ENCODE results near the gene FAM170B.

FAM170B gene

GRCh38 chr10:49163741-49164140 lies 29.9 kb upstream of the FAM170B start:
- Histone ChIP-seq H3K27me3 (no peaks in the 10 kb centered on the region), H3K4me3 (no peak overlapping the region), H3K9me3 (no peaks in the 10 kb centered on the region), H3K4me1 (peaks cover 0 to 5% (median 0%) of the 10 kb centered on the region in 4 donors), H3K27ac (no peak overlapping the region), H3K36me3 (no peaks in the 10 kb centered on the region)
- TF ChIP-seq CTCF (IDR thresholded peaks at IDR 0.05) = no peak
- intact Hi-C loops (cut with DNase I; ENCODE audit: low total_unique reads) = loop anchor here (2.0 kb wide), 1 partner anchor 183 kb away; no protein-coding TSS in a partner anchor
- DNase-seq = no peak

- H3K4me3 ChIP-seq = no peak overlapping the region
- no peaks in the 10 kb centered on the region for H3K36me3 ChIP-seq
- intact Hi-C loops (cut with DNase I; ENCODE audit: low total_unique reads) = no loop called here
- no peak for DNase-seq
- no peaks in the 10 kb centered on the region for H3K27me3 ChIP-seq
- no peak for TF ChIP-seq CTCF (IDR thresholded peaks at IDR 0.05)
- H3K27ac ChIP-seq = no peak overlapping the region
- H3K4me1 ChIP-seq = peaks cover 0 to 5% (median 0%) of the 10 kb centered on the region in 4 donors
- no peaks in the 10 kb centered on the region for H3K9me3 ChIP-seq
Observed at GRCh38 chr10:49162761-49163310, 29.0 kb upstream of the FAM170B start.

- H3K27me3 ChIP-seq = peaks cover 0 to under 1% of the 10 kb centered on the region in 2 donors
- H3K4me3 ChIP-seq = no peak overlapping the region
- no peak for TF ChIP-seq CTCF (IDR thresholded peaks at IDR 0.05)
- H3K27ac ChIP-seq = no peak overlapping the region
- H3K36me3 ChIP-seq = no peaks in the 10 kb centered on the region
- no peak for DNase-seq
- H3K4me1 ChIP-seq = peaks cover 0 to 5% (median 0%) of the 10 kb centered on the region in 4 donors
- no peaks in the 10 kb centered on the region for H3K9me3 ChIP-seq
- intact Hi-C loops (cut with DNase I; ENCODE audit: low total_unique reads) = no loop called here
Observed at GRCh38 chr10:49162063-49162462, 28.2 kb upstream of the FAM170B start.

- no peaks in the 10 kb centered on the region for H3K9me3 ChIP-seq
- peaks cover 0 to 5% (median 0%) of the 10 kb centered on the region in 4 donors for H3K4me1 ChIP-seq
- intact Hi-C loops (cut with DNase I; ENCODE audit: low total_unique reads) = no loop called here
- TF ChIP-seq CTCF (IDR thresholded peaks at IDR 0.05) = peak; percentile 40 to 55
- no peak overlapping the region for H3K27ac ChIP-seq
- peaks cover 0 to 2% of the 10 kb centered on the region in 2 donors for H3K27me3 ChIP-seq
- no peak overlapping the region for H3K4me3 ChIP-seq
- DNase-seq = peak in 1 of 2 donors; percentile 16
- no peaks in the 10 kb centered on the region for H3K36me3 ChIP-seq
Observed at GRCh38 chr10:49161411-49161997, 27.7 kb upstream of the FAM170B start.

- Histone ChIP-seq H3K9me3 (no peaks in the 10 kb centered on the region), H3K4me1 (peaks cover 0 to 5% (median 0%) of the 10 kb centered on the region in 4 donors), H3K36me3 (no peaks in the 10 kb centered on the region), H3K4me3 (no peak overlapping the region), H3K27ac (no peak overlapping the region), H3K27me3 (peaks cover 0 to 2% of the 10 kb centered on the region in 2 donors)
- peak in 1 of 2 donors; percentile 5 for DNase-seq
- intact Hi-C loops (cut with DNase I; ENCODE audit: low total_unique reads) = no loop called here
- no peak for TF ChIP-seq CTCF (IDR thresholded peaks at IDR 0.05)
Observed at GRCh38 chr10:49160814-49161213, 27.0 kb upstream of the FAM170B start.
